Hepatocyte (in vitro differentiated cells): ENCODE measurements around the gene PLD1.

Experiments used
- CTCF ChIP-seq: fragments of 200-600 bp; sonication (generic); IDR thresholded peaks from 2 replicates; pipeline ENCODE4 v1.5.1; 2016; ENCODE audit warnings: antibody characterized with exemption, mild to moderate bottlenecking; ENCODE audit not compliant: poor library complexity
- EZH2 ChIP-seq: fragments of 200-600 bp; sonication (generic); IDR thresholded peaks from 2 replicates; pipeline ENCODE4 v1.6.1; 2016; ENCODE audit warnings: antibody characterized with exemption, mild to moderate bottlenecking, borderline replicate concordance
- EZH2phosphoT487 ChIP-seq: fragments of 200-600 bp; sonication (generic); IDR thresholded peaks from one replicate; pipeline ENCODE4 v1.6.1; 2018; ENCODE audit warnings: antibody characterized with exemption, mild to moderate bottlenecking, low read depth, moderate library complexity; ENCODE audit not compliant: unreplicated experiment, severe bottlenecking

DNA sequence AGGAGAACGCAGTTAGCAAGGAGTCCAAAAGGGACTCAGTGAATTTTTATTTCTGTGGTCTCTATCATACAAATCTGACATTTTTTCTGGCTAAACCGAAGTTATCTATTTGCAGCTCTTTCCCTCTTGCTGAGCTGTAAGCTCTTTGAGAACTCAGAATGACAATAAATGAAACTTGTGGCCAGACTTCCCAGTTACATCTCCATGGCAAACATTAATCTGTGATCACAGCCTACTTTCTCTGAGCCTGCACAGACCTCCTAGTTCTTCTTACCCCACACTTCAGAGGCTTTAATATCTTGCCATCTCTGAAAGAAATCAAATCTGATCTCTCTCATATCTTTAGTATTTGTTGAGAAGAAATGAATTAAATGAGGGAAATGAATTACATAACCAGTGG is 58.0 kb downstream of the PLD1 start:
- TF ChIP-seq CTCF (no peak), EZH2 (no peak), EZH2phosphoT487 (no peak)
